ENCODE results near the gene GPC5.
"Not testable (repeated sequence)": the region's sequence is repeated elsewhere in the genome, so short reads cannot be mapped to it uniquely, and the experiment has no call there.

The GPC5 gene

DNA sequence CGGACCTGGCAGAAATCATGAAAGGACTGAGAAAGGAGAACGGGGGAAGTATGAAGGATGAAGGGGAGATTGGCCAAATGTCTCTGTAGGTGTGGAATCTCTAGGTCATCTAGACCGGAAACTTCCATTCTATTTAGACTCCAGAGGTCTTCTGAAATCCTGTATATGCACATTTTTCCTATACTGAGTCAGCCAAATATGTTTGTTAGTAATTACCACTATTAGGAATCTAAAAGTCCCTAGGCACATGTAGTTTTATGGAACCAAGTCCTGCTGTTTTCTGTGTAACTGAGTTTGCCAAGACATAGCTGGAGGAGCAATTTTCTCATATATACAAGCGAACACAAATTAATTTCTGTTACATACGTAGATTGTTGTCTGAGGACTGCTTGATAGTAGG lies 498.1 kb downstream of the GPC5 start:
- no peak for DNase-seq

DNA sequence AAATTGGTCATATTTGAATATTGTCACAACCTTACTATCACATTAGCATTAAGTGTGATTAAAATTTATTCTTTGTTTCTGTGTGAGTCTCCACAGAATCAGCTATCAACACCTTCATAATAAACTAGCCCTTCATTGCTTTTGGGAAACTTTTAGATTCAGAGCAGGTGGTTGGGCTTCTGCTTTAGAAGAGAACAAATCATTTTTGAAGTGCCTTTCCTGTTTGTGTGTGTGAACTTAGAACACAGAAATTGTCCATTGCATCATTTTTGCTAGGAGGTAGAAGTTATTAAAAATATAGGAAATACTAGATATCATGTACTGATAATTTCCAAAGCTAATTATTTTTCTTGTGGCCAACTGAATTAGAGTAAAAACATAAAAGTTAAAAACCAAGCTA lies 500.6 kb downstream of the GPC5 start:
- not testable (repeated sequence) for DNase-seq

DNA sequence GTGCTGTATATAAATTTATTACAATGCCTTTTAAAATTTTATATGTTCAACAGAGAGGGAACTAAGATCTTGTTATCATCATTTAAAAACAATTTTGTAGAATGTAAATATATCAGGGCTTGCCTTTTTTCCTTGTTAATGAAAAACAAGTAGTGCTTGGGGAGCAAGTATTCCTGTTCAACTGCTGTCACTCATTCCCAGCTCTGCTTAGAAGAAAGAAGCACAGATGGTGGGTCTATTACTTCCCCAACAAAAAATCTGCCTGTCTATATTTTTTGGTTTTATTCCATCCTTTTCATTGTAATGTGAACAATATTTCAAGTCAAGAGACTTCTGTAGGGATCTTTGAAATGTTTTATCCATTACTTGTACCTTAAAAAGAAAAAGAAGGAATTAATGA lies 503.9 kb downstream of the GPC5 start:
- no peak for DNase-seq

DNA sequence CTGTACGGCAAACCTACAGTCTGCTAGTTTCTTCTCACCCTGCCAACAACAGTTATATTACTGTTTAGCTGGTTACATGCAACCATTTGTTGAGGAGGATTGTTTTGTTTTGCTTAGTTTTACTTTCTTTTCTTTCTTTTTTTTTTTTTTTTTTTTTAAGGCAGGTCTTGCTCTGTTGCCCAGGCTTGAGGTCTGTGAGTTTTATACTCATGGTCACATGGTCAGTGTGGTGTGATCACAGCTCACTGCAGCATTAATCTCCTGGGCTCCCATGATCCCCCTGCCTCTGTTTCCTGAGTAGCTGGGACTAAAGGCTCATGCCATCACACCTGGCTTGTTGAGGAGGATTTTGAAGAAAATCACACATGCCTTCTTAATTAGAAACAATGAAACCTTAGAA lies 505.6 kb downstream of the GPC5 start:
- DNase-seq = no peak

DNA sequence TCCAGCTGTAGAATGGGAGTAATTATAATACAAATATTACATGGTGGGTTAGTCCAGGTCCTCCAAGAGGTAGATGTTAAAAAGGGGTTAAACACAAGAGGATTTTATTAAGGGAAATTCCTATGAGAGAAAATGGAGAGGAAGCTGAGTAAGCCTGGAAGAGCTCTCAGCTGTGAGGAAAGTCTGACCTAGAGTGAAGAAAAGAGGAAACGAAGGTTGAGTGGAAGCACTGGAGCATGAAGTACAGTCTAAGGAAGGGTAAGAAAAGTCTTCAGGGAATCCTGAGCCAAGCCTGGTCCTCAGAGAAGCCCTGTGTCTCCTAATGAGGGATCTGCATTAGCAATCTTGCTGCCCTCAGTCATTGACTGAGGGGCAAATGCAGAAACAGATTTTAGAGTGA lies 506.2 kb downstream of the GPC5 start:
- no peak for DNase-seq

DNA sequence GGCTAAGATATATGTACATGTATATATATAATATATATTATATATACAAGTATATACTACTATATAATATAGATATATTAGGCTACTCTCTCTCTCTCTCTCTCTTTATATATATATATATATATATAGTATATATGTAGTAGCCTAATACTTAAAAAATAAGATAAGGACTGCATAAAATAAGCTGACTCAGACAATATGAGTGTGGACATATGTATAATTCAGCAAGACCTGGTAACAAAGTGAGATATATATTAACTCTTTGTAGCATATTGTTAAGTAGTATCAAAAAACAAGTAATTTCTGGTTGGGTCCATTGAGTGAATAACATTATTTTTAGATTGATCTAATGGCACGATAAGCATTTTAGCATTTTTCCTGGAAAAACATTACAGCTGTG lies 509.0 kb downstream of the GPC5 start:
- DNase-seq = no peak

DNA sequence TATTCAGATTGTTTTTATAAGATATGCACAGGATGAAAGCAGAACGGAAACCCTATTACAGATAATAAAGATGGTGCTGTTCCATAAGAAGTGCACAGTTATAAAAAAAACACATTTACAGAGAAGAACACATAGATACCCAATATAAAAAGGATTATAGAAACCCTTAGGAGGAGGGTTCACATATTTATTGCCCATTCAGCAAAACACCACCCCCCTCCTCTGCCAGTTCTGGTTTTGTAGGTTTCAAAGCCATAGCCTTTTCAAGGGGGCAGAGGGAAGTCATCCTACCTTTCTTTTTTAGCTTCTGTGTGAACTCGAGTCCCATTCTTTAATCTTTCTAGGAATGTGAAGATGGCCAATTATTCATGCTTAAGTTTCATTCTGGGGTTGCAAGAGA lies 511.2 kb downstream of the GPC5 start:
- DNase-seq = no peak

DNA sequence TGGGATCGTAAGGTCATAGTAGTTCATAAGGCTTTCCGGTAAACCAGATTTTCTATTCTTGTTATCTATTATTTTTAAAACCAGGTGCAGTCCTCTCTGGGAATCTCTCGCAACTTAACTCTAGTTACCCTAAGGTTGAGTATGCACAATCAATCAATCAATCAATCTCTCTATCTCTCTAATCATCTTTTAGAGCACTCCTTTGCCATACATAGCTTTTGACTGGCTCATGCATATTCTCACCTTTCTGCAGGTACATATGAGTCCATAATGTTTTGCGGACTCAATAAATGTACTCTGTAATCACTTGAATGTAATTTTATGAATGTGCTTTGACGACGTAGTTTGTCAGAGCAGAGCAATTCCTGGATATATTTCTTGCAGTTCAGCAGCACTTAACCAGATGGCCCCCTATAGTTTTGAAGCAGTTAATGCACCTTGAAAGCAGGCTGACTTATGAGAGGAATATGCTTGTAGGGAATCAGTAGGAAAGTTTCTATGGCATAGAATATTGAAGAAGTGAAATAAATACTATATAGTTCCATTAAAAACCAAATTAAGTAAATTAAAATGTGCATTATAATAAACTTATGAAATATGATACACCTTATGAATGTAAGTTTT lies 524.7 kb downstream of the GPC5 start:
- no peak for DNase-seq

DNA sequence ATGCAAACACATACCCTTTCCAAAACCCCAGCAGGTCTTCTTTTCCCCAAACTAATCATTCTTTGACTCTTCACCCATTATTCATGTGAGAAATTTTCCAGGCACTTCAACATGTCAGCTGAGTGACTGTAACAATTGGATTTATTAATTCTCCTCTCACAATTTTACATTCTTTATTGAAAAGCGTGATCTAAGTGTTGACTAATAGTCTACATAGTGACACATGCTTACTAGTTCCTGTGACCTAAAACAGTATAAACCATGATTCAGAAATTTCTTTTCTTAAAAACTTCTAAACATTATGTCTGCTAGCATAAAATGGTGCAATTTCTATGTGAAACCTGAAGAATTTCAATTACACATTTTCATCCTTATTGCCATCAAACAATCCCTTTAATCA lies 532.3 kb downstream of the GPC5 start:
- no peak for DNase-seq

DNA sequence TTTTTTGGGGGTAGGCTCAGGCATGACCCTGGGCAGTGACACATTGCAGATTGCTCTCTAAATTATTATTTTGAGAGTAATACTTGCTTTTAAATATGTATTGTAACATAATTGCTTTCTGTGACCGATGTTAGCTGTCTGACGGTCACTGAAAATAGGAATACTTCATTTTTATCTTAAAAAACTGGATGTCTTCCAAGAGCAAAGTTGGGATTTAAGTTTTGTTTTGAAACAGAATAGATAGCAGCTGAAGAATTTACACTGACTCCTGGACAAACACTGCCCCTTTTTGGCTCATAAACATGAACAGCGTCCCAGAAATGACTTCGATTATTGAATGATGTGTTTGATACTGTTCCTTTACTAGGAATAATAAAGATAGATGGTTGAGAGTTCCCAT lies 535.9 kb downstream of the GPC5 start:
- DNase-seq = no peak

DNA sequence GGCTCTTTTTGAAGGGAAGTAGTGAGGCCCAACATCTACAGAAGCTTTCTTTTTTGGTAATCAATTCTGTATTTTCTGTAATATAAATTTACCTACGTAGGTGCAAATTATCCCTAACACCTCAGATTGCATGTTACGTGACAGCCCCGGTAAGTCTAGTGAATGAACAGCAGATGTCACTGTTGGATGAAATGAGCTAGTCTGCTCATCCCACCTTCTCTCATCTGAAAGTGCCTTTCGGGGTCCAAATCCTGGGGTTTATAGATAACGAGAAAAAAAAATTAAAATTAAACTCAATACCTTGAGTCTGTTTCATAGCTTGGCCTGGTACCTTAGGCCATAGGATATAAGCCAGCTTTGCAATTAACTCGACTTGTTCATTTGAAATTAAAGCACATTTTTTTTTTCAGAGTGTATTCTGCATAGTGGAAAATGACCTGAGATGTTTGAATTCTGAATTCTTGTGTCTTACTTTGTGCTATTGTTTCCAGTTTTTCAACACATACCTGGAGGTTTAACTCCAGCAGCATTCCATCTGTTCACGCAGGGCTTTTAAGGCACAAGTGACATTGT lies 548.2 kb downstream of the GPC5 start:
- DNase-seq = peak; percentile 2

DNA sequence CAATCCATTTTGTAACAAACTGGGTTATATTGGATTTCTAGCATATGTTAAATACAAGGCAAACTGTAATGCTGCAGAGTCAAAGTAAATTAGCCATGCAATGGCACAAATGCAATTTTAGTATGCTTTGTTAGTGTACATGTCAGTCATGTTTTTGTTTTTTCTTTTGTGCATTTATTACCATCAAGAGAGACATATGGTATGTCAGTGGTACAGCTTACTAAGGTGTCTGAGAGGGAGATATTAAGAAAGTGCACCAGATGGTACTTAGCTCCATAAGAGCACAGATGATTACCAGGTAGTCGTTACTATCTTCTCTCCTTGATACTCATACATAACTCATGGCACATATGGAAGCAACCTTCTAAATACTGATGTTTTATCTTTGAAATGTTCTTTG lies 550.3 kb downstream of the GPC5 start:
- DNase-seq = no peak

DNA sequence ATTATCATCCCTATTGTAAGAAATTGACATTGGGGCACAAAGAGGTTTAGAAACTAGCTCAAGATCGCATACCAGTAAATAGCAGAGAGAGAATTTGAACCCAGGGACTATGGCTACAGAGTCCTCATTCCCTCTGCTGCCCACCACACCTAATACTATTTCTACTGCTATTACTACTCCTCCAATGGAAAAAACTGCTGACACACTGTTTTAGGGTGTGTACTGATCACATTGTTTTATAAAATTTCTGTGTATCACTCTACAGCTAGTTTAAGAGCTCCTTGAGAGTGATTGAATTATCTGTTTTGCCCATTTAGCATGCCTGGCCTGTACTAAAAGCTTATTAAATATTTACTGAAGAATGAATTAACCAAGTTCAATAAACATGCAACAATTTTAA lies 552.4 kb downstream of the GPC5 start:
- no peak for DNase-seq

DNA sequence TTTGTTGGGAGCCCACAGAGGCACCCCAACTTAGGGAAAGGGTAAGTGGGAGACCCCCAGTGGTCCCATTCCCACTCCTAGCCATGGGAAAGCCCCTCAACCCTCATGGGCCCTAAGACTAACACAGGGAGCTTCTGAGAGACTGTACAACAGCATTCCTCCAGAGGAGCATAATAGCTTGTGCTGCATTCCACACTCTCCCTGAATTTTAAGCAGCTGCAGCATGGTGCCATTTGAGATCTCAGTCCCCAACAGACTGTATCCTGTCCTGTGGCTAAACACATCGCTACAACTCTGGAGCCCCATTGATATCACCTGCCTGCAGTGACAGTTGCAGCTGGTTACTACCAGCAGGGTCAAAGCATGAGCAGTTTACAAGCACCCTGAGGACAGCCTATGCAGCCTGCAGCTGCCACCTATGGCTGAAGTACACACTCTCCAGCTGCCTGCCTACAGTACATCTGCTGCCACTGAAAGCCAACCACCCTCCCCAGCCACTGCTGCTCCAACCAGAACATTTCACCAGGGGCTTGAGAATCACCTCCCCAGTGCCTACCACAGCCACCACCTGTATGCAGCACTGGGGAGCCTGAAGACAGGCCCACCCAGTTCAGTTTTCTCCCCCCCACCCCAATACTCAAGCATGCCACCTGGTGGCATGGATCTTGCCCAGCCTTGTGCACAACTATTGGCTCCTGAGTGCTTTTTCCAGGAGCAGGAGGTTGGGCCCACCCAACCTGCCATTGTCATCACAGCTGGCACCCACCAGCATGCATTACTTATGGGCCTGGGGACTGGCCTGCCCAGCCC lies 557.3 kb downstream of the GPC5 start:
- no peak for DNase-seq

DNA sequence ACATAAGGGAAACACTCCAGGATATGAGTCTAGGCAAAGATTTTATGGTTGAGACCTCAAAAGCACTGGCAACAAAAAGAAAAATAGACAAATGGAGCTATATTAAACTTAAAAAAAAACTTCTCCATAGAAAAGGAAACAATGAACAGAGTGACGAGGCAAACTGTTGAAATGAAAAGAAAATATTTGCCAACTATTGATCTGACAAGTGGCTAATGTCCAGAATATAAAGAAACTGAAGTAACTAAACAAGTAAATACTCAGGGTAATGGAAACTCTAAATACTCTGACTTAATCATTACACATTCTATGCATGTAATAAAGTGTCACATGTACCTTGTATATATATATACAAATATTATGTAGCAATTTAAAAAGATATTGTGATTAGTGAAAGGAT lies 562.5 kb downstream of the GPC5 start:
- no peak for DNase-seq

DNA sequence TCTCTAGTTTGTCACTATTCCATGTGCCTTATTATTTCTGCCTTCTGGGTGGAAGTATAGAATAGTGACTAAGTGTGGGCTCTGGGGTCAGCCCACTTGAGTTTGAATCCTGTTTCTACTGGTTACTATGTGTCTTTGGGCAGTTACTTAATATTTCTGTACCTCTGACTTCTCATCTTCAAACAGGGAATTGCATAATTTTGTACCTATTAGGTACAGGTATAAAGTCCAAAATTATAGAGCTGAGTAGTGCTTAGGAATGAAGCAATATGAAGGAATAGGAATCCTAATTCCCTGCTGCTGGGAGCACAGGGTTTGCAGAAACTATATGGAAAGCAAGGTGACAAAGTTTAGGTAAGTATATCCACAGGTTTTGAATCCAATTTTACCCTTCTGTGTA lies 564.5 kb downstream of the GPC5 start:
- DNase-seq = no peak

DNA sequence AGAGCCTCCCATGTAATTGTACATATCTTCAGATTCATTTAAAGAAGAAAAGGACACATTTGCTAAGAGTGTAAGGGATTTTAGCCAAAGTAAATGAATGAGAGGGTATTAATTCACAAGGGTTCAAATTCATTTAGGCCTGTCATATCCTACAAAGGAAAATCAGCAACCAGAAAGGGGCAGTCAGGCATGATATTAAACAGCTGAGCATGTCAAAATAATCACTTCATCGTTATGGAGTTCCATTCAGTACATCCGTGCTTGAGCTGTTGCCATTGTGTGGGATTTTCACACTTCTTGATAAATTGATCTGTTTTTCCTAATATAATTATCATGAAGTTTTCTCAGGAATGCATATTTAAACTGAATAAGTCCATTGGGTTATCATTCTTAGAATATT lies 567.1 kb downstream of the GPC5 start:
- DNase-seq = no peak

DNA sequence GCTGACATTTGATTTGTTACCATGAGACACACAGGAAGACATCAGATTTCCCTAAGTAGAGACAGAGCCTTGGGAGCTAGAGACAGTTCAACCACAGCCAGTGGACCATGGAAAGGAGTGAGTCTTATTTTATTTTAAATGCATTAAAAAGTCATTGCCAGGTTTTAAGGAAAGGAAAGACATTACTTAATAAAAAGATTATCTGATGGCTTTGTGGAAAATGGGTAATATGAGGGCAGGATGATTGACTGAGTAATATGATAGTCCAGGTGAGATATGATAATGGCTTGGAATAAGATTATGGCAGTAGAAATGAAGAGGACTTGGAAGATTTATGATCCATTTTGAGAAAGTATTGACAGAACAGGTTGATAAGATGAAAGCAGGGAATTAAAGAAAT lies 580.1 kb downstream of the GPC5 start:
- DNase-seq = no peak

DNA sequence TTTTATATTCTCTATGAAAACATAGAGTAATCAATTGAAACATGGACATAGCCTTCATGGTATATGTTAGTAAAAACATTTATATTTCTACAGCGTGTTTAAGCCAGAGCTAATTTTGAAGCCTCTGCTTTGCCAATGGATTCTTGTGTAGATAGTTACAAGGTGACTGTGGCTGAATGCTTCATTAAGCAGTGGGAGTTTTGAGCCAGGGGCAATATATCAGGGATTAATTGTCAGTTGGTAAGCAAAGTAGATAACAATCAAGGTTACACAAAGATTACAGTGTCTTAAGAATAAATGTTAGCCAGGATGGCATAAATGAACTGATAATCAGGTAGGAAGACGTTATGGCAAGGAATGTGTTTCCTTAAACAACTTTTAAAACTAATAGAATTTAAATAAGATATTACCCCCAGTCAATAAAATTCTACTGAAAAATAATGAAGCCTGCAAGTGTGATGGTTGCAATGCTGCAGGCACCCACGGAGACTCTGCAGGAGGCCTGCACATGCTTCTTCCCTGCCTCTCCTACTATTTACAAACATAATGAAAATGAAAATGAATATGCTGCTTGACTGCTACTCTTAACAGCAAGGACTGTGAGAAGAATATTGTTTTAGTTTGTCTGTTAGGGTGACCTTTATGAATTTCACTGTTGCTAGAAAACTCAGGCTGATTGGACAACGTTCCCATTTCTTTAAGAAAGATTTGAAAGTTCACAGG lies 588.5 kb downstream of the GPC5 start:
- DNase-seq = no peak

DNA sequence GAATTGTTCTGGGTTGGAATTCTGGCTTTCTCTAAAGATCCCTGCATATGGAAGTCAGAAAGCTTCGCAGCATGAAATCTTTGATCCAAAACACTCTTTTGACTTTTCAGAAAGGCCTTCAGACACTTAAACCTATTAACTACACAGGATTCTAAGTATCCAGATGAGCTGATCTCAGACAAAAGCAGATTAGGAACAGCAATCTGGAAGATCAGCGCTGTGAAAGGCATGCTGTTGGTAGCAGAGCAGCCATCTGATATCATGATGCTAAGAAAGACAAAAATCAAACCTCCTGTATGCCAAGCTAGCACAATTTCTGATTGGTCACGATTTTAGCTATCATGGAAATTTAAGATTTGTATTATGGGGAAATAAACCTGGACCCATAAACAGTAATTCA lies 589.9 kb downstream of the GPC5 start:
- DNase-seq = no peak

DNA sequence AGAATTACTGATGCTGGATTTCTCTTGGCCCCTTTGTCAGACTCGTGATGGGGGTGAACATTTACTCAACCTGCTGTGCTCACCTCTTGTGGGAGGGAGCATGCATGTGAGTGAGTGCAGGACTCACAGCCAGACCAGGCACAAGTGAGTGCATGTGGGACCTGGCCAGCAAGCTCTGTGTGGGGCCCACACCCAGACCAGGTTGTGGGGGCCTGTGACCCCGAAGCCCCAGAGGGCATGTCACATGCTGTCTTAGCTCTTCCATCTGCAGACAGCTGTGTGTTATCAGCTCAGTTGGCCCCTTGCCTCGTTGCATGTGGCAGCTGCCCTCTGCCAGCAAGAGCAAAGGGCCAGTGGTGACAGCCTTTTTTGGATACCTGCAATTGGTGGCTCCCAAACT lies 614.4 kb downstream of the GPC5 start:
- no peak for DNase-seq

DNA sequence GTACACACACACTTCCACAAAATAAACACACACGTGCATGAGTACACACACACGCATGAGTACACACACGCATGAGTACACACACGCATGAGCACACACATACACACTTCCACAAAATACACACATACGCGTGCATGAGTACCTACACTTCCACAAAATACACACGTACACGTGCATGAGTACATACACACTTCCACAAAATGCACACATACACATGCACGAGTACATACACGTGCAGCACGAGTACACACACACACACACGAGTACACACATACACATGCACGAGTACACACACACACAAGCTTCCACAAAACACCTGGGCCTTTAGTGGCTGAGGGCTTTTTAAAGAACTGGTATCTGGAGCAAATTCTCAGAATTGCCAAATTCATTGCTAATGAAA lies 619.3 kb downstream of the GPC5 start:
- DNase-seq = no peak

DNA sequence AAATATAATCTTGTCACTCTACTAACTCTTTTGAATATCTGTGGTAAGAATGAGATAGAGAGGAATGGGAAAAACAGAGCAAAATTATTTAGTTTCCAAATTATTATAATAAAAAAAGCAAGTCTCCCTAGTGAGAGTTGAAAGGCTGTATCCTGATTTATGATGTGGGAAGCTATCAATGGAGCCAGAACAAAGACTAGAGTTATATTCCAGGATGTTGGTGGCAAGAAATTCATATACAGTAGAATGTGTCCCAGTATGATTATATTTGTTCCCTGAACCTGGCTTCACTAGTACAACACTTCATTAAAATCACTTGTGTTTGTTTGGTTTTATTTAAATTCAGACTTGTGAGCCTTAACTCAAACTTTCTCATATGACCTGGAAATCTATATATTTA lies 630.3 kb downstream of the GPC5 start:
- no peak for DNase-seq

DNA sequence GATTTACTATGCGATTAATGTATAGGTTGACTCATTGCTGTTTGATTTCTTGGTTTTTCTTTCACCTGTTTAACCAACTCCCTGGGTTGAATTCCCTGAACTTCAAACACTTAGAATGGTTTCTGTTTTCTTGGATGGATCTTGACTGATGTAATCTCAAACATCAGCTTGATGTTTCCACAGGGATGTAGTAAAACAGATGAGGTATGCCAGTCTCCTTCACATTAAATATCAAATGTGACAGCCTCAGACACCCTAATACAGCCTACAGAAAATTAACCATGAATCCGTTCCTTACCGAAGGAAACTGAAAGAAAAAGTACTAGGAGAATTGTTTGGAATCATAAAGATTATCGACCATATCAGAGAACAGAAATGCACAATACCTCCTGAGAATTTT lies 631.2 kb downstream of the GPC5 start:
- DNase-seq = no peak
